IPS-11a (cell line): Measurements from ENCODE around the gene ZCCHC24.

ENCODE experiments used
- H3K4me3 ChIP-seq: one replicate; pipeline ENCODE4 v1.5.1; 2013; ENCODE audit warnings: low read depth, low read length, control low read depth

The ZCCHC24 gene

DNA sequence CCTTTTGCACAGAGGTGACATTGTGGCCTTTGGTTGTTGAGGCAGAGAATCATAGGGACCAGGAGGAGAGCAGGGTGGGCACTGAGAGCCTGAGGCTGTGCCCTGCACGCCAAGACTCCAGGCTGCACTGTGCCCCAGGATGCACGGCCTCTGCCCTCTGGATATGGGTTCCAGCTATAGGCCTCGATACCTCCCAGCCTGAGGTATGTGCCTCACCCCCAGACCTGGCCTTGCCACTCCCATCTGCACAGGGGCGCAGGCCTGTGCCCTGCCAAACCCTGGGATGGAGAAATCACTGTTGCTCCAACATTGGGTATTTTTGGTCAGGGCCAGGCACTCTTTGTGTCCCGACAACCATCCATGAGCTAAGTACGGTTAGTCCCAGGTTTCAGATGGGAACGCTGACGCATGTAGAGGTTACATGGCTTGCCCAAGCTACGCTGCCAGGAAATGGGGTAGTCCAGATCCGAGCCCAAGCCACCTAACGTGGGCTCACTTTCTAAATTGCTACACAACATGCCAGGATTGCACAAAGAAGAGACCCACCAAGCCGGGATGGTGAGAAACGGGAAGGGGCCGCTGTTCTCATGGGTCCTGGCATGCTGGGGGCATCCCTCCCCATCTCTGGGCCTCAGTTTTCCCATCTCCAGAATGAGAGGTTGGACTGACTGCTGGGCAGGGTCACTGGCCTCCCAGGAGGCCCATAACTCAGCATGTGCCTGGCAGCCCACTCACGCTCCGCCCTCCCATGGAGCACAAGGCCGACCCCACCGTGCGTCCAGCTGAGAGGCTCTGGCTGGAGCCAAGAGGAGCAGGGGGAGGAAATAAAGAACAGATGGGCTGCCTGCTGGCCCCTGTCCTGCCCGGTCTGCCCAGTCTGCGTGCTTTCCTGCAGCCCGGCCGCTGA lies 44.2 kb downstream of the ZCCHC24 start:
- no peak overlapping the region for H3K4me3 ChIP-seq

DNA sequence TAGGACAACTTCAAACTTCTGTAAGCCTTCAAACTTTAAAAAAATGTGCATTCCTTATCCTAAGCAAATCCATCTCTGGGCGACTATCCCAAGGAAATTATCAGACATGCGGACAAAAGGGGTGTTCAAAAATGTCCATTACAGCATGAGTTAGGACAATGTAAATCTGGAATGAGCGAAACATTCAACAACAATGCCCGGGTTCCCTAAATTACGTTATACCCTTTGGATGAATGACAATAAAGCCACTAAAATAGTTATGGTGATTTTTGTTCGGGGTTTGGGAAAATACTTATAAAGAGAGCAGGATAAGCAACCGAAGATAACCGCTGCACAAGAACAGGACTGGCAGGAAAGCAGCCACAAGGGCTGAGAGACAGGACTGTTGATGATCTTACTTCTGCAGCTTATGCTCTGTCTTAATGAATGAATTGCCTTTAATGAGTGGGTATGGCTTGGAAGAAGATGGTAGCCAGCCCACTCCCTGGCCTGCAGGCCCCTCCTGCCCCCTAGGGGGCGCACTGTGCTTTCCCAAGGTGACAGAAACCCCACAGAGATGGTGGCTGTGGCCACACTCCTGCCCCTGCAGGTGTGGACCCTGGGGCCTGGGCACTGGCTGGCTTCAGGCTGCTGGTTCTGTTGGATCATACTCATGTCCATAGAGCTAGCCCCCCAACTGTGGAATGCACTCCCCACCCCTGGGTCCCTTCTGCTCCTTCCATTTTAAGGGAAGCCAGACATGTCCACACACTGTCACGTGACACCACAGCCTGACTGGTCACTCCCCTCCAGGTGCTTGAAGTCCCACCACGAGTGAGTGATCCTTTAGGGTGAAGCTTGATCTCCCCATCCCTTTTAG lies 45.0 kb downstream of the ZCCHC24 start:
- H3K4me3 ChIP-seq, result no peak overlapping the region

DNA sequence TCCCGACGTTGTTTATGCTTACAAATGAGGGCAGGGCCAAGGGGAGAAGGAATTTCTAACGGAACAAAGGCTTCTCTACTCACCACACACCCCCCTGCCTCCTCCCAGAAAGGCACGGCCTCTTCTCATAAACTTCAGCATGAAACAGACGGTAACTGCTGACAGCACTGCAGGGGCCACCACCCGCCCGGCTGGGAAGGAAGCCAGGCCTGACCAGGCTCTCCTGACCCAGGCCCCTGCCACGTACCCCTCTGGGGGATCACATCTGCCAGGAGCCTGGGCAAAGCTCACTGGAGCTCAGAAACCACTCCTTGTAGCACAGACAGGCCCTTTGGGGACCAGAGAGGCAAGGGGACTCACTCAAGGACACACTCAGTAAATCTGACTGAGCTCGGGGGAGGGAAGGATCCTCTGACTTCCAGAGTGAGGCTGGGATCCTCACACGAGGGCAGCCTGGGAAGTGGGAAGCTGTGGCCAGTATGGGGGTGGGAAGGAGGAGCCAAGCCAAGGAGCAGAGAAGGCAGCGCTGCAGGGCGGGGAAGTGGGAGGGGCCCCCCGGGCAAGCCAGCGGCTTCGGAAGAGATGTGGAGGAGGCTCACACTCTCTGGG lies 46.1 kb downstream of the ZCCHC24 start:
- no peak overlapping the region for H3K4me3 ChIP-seq

DNA sequence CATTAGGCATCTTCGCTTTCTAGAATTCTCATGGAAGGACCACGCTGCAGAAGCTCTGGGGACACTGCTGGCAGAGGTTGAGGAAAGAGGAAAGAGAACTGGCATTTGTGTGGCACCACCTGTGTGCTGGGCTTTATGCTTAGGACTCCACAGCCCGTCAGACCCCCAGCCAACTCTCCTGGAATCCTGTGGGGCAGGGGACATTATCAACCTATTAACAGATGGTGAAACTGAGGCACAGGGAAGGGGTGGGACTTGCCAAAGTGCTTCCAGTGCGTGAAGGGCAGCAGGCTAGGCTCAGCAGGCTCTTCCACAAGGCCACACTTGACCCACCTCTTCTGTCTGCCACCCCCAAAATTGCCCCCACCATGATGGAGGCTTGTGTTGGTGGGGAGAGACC lies 46.8 kb downstream of the ZCCHC24 start:
- H3K4me3 ChIP-seq, result no peak overlapping the region

DNA sequence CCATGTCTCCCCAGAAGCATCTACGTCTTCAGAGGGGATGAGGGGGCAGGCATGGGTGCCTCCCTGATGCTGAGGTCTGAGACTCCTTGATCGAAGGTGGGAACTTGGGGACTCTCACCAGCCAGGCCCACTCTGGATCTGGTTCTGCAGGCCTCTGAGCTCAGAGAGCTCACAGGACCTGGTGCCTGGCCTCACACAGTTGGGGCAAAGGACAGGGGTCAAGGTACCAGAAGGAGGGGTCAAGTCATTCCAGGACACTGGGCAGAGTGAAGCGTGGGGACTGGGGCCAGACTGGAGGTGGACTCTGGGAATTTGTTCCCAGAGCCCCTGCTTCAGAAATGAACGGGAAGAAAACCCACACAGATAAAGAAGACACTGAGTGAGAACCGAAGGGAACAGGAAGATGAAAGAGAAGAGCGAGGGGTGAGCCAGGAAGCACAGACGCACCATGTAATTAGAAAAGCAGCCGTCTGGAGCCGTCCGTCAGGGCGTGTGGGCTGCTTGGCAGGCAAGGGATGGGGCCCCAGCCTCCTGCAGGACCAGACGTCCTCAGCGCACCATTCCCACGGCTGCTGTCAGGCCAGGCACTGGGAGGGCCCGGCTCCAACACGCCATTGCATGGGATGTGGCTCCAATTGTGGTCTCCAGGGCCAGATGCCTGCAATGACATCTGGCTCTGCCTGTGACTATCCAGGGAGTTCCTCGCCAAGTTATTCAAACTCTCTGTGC lies 47.7 kb downstream of the ZCCHC24 start:
- H3K4me3 ChIP-seq, result no peak overlapping the region

DNA sequence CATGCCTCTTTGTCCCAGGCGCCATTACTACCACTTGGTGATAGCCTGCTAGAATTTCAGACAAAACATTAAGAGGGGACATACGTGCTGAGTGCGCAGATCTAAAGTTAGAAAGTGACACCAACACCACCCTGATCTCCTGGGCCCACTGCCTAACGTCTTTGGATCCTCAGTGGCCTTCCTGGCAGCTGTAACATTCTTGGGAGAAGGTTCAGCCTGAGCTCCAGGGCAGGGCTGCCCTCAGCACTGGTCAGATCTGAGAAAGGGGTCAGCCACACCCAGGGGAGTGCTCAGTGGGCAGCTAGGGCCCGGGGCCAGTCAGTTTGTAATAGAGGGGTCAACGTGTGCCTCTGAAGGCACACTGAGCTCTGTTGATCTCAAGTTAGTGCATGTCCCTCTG lies 48.4 kb downstream of the ZCCHC24 start:
- no peak overlapping the region for H3K4me3 ChIP-seq

DNA sequence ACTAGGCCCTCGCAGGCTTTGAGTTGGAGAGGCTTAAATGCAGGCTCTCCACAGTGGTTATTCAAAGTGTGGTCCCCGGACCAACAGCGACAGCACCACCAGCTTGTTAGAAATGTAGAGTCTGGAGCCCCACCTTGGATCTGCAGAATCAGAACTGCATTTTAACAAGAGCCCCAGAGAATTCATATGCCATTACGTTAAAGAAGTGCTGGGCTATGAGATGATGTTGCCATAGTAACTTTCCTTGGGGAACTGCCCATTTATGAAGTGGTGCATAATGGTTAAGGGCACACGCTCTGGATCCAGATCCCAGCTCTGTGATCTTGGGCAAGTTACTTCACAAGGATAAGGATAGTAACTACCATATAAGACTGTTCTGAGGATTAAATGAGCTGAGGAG lies 48.9 kb downstream of the ZCCHC24 start:
- no peak overlapping the region for H3K4me3 ChIP-seq

DNA sequence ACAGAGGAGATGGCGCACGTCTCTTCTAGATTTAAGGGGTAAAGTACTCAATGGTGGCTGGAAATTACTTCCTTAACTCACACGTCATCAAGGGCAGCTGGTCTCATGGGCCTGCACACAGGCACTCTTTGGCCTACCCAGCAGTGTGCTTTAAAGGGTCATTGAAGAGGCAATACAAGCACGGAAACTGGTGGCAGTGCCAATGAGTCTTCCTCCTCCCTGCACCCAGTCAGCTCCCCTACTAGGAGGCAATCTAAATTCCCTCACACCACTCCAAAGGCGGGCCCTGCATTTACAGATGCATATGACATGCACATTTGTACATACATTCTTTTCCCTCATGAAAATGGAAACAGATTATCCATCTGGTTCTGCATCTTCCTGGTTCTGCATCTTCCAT lies 50.8 kb downstream of the ZCCHC24 start:
- H3K4me3 ChIP-seq, result no peak overlapping the region

DNA sequence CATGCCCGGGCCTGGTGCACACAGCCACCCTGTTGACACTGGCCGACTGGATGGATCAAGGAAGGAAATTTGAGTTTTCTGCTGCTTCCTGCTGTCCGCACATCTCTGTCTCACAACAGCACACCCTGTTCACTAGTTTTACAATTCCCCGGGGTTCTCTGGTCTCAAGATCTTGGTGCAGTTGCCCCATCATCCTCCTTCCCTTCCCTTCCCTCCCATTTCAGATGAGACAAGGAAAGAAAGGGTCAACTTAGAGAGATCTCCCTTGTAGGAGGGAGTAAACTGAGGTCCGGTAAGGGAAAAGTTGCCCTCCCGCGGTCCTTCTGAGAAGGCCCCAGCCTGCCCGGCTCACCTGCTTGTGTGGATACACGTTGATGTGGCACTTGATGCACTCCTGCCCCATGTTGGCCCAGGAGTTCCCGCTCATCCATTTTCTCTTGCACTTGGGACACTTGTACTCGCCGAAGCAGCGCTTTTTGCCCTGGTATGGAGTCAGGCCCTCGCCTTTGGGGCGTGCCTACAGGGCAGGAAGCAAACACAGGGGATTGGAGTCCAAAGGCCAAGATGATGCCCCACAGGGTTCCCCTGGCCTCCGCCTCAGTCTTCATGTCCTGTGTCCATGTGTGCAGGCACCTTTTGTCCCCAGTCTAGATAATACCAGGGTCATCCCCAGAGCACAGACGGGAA lies 51.4 kb downstream of the ZCCHC24 start:
- H3K4me3 ChIP-seq, result no peak overlapping the region

DNA sequence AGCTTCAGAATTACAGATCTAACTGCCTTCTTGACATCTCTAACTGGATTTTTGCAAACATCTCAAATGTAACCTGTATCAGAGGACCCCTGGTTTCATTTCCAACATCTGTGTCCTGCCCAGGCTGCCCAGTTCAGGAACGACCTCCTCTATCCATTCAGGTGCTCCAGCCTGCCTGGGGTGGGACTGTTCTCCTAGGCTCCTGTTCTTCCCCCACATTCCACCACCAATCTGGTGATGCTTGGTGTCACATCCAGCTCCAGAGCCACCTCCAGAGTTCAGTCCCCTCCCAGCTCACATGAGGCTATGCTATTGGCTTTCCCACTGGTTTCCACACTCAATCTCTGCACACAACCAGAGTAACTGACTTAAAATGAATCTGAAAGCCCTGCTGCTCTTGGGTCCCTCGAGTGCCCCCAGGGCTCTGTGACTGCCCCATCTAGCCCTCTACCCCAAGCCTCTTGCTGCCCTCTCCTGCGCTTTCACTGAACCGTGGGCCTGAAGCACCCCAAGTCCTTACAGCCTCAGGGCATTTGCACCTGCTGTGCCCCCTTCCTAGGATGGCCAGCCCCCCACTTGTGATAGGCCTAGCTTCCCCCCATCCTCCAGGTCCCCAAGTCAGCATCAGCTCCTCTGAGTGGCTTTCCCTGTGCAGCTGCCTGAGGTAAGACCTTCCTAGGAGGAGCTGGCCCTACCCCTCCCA lies 52.1 kb downstream of the ZCCHC24 start:
- no peak overlapping the region for H3K4me3 ChIP-seq

DNA sequence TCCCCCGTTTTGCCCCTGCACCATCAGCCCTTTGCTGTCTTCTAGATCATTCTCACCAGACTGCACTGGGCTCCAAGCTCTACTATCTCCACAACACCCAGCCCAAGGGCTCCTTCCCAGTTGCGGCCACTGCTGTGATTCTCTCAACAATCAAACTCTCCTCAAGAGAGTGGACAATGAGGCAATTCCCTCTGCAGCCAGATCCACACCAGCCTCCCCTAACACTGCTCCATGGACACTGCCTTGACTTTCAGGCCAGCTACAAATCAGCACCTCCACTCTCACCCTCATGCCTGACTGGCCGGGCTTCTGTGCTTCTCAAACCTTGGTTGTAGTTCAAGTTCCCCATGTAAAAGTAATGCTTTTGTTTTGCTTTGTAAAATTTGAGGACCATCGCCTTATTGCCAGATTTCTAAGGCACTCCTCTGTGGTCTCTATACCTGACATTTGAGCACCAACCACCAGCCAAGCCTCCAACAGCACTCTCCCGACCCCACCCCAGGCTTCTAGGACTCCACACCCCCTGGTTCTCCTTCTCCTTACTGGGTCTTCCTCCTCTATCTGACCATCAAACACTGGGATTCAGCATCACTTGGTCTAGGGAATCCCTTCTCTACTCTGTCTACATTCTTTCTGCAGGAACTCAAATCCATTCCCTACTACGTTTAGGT lies 52.8 kb downstream of the ZCCHC24 start:
- H3K4me3 ChIP-seq, result no peak overlapping the region

DNA sequence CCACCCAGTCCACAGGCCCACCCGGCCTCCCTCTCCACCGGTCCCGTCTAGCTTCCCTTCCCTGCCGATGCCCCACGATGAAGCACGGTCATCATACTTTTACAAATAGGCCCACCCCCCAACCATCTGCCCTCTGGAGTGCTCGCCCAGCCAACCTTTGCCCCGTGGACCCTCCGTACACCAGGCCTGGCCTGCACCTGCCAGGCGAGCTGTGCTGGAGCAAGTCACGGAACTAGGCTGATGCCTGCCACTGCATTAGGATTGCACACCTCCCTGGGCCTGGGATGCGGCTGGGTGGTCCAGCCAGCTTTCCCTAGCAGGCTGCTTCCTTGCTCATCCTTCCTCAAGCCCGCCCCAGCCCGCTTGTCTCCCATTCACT lies 53.4 kb downstream of the ZCCHC24 start:
- H3K4me3 ChIP-seq, result no peak overlapping the region

DNA sequence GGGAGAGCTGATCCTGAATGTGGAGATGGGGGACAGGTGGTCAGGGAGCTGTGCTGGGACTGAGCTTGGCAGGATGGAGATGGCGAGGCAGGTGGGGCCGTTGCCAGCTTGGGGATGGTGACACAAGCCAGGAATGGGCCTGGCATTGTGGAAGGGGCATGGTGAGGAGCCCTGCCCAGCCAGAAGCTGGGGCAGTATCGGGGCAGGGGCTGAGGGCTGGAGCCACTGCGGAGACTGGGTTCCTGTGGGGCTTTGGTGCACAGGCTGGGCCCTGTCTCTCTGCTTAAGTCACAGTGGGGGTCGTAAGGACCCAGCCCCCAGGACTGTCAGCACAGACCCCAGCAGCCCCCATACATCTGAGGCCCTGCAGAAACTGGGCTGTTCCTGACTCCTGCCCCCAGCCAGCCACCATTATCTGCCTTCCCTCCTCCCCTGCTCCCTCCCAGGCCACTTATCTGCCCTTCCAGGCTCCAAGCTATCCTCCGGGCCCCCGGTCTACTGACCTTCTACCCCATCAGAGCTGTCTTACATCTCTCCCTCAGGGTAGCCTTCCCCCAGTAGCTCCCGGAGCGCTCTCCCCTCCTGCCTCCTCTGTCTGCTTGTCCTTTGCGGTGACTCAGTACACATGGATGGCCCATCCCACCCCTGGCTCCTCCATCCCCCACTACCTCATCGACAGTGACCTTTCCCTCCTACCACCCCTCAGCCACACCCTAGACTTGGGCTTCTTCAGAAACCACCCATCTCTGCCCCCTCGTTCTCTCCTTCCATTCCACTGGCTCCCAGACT lies 54.0 kb downstream of the ZCCHC24 start:
- no peak overlapping the region for H3K4me3 ChIP-seq

DNA sequence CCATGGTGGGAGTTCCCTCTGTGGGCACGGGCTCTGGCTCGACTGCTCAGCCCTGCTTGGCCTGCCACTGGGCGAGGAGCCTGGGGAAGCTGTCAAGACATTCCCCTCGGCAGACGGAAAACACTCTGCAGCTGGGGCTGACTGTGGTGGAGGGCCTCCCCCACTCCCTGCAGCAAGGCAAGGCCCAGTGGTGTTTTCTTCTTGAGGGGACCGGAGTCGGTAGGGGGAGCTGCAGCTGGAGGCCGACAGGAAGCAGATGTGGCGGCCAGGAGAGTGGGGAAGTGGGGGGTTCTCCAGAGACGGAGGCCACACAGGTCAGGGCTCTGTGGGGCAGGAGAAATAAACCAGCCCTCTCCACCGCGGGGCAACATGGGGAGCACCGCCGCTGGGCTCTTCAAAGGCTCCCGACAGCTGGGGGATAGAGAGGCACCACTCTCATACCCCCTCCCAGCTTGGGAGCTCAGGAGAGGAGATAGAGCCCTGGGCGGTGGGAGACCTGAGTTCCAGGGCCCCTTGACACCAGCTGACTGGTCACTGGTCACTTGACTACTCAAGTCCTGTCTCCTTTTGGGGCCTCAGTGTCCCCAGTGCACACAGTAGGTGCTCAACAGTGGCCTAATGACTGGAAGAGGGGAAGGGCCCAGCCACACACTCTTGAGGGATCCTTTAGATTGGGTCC lies 54.7 kb downstream of the ZCCHC24 start:
- no peak overlapping the region for H3K4me3 ChIP-seq

DNA sequence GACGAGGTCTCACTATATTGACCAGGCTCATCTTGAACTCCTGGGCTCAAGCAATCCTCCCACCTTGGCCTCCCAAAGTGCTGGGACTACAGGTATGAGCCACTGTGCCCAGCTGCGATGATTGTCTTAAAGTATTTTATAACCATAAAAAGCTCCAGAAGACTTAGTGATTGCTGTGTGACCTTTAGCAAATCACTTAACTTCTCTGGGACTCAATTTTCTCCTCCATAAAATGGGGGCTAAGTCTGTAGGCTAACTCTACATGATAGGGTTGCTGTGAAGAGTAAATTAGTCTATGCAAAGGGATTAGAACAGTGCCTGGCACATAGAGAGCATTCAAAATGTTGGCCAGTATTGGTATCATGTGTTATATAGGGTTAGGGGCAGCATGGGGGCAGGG lies 55.4 kb downstream of the ZCCHC24 start:
- no peak overlapping the region for H3K4me3 ChIP-seq

DNA sequence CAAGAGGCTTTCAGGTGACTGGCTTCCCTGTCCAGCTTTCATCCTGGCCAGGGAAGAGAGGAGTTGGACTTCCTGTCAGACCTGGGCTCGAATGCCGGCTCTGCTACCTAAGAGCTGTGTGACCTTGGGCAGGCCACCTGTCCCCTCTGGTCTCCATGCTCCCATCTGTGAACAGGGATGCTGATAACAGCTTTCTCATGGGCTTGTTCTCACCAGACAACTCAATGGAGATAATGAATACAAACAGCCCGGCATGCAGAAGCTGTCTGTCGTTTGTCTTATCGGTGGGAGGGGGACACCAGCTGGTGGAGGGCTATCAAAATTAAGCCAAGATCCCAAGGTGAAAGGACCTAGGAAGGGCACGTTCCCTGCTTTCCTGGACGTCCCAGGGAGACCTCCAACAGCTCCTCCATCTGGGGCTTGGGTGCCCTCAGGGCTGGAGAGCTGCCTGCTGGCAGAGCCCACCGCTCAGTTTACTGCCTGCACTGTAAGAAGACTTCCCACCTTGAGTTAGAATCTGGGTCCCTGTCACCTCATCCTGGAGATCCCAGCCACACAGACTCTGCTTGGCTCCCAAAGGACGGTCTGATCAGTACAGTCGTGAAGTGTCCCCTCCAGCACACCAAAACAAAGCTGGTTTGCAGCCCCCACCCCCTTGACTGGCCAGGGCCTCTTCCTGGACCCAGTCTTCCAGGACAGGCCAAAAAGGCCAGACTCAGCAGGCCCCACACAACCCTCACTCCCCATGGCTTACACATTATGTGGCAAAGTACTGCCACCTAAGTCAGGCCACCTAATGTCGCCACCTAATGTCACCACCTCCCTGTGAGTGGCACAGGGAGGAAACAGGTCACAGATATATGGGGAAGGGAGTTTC lies 57.2 kb downstream of the ZCCHC24 start:
- H3K4me3 ChIP-seq, result no peak overlapping the region

DNA sequence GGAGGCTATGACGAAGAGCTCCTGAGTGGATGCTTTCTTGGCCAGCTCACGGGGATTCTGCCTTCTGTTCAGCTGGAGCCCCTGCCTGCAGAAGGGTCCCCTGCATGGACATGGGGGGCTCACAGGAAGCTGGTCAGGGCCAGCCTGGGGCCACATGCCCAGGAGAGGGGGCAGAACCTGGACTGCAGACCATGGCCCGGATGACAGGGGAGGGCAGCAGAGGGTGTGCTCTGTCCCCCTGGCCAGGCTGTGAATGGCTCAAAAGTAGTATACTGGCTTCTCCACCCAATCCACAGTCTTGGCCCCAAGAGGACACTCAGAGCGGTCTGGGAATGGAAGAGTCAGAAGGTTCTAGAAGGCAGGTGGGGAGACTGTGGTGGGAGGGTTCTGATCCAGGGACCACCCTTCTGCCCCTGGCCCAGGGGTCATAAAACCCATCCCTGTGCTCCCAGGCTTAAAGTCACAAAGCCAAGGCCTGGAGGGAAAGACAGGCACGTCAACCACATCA lies 57.9 kb downstream of the ZCCHC24 start:
- H3K4me3 ChIP-seq, result no peak overlapping the region
